DMS79 (cell line): ENCODE data around the gene GAB2.
"Not testable (repeated sequence)": the region's sequence is repeated elsewhere in the genome, so short reads cannot be mapped to it uniquely, and the experiment has no call there.

Experiments used
- DNase-seq: peaks from one replicate; lab custom pipeline; 2025; lab: John Stamatoyannopoulos, UW

The GAB2 gene

DNA sequence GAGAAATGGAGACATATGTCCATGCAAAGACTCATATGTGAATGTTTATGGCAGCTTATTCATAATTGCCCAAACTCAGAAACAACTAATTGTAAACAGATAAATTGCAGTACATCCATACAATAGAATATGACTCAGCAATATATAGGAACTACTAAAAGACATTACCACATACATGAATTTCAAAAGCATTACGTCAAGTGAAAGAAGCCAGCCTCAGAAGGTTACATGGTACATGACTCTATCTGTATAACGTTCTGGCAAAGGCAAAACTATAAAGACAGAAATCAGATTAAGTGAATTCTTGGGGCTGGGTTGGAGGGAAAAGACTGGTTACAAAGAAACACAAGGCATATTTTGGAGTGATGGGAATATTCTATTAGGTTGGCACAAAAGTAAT is 236.4 kb downstream of the GAB2 start:
- DNase-seq, result no peak

DNA sequence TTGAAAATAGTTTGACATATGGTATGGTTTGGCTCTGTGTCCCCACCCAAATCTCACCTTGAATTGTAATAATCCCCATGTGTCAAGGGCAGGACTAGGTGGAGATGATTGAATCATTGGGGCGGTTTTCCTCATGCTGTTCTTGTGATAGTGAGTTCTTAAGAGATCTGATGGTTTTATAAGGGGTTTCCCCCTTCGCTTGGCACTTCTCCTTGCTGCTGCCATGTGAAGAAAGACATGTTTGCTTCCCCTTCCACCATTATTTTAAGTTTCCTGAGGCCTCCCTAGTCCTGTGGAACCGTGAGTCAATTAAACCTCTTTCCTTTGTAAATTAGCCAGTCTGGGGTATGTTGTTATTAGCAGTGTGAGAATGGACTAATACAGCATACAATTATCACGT is 236.9 kb downstream of the GAB2 start:
- no peak for DNase-seq

DNA sequence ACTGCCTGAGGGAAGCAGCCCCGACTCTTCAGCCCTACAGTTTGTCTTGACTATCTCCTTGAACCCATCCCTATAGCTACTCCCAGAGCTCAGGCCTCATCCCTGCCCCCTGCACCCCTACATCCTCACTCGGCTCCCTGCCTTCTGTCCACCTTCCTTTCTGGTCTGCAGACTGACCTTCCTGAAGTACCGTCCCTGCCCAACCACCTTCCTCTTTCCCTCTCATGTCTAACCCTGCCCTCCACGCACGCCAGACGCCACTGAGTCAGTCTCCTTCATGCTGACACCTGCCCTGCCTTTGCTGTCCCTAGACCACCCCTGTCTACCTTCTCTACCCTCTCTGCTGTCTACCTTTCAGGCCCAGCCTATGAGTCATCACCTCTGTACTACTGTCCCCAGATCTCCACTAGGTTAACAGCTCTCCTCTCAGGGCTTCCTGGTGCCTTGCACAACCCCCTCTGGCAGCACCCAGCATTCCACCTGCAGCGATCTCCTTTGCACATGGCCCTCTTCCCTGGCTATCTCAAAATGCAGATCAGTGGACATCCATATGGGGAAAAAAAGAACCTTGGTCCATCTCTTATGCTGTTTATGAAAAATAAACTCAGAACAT is 238.1 kb downstream of the GAB2 start:
- no peak for DNase-seq

GRCh38 chr11:78177216-78177615 is 240.4 kb downstream of the GAB2 start:
- DNase-seq, result no peak

DNA sequence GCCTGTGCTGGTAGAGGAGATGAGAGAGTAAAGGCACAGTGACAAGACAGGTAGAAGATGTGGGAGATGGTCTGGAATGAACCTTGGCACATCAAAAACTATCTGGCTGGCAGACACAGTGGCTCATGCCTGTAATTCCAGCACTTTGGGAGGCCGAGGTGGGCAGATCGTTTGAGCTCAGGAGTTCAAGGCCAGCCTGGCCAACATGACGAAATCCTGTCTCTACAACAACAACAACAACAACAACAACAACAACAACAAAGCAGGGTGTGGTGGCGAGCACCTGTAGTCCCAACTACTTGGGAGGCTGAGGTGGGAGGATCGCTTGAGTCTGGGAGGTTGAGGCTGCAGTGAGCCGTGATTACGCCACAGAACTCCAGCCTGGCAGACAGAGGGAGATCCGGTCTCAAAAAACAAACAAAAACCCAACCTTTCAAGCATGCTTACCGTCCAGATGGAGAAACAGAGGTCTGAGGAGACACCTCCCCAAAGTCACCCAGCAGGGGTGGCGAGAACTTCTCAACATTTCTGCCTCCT is 240.9 kb downstream of the GAB2 start:
- no peak for DNase-seq

DNA sequence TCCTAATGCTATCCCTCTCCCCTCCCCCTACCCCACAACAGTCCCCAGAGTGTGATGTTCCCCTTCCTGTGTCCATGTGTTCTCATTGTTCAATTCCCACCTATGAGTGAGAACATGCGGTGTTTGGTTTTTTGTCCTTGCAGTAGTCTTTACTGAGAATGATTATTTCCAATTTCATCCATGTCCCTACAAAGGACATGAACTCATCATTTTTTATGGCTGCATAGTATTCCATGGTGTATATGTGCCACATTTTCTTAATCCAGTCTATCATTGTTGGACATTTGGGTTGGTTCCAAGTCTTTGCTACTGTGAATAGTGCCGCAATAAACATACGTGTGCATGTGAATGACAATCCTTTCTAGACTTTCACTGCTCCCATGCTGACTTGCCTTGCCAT is 241.8 kb downstream of the GAB2 start:
- DNase-seq, result not testable (repeated sequence)

DNA sequence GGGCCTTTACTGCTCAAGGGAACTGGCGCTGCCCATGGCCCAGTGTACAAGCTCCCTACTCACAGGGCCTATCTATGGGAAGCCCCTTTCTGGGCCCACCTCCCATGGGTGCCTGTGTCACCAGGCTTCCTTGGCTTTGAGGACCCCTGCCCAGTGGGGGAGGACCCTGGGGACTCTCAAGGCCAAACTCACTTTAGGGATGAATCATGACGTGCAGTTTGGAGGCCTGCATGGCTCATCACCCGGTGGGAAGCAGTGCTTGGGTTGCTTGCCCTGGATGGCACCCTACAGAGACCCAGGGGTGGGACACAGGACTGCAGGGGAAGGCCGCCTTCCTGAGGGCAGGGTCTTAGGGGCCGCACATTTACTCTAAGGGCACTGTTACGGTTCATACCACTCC is 245.7 kb downstream of the GAB2 start:
- DNase-seq, result no peak

DNA sequence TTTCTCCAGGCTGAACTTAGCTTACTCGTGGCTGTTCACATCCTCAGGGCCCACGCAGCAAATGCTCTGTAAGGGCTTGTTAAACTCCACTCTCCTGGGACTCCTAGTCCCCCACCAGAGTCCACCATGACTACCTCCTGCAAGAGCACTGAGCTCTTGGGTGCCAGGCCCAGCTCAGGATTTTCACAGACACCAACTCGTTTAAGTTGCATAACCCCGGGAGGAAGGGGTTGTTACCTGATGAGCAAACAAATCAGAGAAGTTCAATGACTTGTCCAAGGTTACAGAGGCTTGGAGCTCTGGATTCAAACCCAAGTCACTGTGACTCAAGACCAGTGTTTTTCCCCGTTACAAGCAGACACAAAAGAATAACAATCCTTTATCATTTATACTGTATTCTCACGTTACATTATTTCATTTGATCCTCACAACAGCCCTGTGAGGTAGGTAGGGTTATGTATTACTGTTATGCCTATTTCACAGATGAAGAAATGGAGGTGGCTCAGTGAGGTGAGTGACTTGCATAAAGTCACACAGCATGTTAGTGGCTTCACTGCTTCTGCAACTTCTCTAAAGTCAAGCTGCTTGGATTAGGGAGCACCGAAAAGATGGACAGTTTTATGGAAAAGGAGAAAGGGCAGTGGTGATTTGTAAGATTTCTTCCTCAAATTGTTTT is 246.6 kb downstream of the GAB2 start:
- DNase-seq, result no peak

DNA sequence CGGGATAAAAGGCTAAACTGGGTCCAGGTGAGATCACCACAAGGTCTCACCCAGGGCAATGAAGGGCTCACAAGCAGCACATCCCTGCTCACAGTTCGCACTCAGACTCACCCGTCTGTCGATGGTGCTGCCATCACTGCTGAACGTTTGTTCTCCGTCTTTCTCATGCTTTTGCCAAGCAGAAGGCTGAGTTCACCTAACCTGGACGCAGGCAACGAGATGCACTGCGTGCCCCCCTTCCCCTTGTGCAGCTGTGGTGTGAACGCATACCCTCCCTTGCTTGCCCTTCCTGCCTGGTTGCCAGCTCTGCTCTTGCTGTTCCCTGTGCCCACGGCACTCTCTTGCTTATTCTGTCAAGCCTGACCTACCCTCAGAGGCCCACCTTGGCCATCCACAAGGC is 247.2 kb downstream of the GAB2 start:
- DNase-seq, result no peak

- DNase-seq, result no peak
These were observed 248.8 kb downstream of the GAB2 start for GRCh38 chr11:78168539-78169477.

DNA sequence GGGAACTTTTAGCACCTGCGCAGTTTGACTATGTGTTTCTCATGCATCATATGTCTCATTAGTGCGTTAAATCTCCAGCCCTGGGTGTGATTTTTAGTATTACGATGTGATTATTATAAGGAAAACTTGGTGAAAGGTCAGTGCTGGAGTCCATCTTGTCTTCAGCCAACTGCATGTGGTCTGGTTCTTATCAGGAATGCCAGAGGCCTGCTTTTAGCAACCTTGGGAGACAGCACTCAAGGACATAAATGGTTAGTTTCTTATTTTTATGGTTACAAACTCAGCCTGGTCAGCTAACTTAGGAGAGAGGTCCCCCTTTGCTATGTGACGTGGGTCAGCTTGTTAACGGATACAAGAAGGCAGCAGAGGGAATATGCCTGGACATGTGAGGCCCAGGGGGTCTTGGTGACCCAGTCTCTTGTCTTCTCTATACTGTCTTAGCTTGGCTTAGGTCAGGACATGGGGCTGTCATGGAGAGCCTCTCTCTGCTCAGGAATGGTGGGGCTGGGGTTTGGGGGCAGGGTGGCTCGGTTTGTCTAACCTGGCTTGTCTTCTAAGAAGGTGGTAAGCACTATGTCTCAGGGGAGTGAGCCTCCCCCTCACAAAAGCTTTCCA is 250.7 kb downstream of the GAB2 start:
- no peak for DNase-seq
